Germinal center (tissue), 1 donor: ENCODE data around the gene HOXA7.

Experiments used
- DNase-seq: peaks from one replicate; pipeline ENCODE4 v3.0.0; 2012; ENCODE audit warnings: mixed read lengths, low spot score

The HOXA7 gene

DNA sequence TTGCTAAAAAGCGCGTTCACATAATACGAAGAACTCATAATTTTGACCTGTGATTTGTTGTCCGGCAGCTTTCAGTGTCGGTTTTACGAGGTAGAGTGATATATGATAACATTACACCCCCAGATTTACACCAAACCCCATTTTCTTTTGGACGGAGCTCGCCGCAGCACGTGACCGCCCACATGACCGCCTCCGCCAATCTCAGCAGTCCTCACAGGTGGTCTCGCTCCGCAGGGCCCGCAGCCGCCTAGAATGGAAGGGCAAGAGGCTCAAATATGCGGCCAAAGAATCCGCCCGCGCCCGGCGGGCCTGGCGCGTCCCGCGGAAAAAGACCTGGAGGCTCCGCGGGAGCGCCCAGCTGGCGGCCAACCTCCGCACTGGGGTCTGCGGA lies at the start of gene HOXA7:
HOXA7 (minus strand) TSS at position 168 of the 391 bp plus-strand sequence; CDS start at position 38, 130 bp downstream.
- DNase-seq = no peak

DNA sequence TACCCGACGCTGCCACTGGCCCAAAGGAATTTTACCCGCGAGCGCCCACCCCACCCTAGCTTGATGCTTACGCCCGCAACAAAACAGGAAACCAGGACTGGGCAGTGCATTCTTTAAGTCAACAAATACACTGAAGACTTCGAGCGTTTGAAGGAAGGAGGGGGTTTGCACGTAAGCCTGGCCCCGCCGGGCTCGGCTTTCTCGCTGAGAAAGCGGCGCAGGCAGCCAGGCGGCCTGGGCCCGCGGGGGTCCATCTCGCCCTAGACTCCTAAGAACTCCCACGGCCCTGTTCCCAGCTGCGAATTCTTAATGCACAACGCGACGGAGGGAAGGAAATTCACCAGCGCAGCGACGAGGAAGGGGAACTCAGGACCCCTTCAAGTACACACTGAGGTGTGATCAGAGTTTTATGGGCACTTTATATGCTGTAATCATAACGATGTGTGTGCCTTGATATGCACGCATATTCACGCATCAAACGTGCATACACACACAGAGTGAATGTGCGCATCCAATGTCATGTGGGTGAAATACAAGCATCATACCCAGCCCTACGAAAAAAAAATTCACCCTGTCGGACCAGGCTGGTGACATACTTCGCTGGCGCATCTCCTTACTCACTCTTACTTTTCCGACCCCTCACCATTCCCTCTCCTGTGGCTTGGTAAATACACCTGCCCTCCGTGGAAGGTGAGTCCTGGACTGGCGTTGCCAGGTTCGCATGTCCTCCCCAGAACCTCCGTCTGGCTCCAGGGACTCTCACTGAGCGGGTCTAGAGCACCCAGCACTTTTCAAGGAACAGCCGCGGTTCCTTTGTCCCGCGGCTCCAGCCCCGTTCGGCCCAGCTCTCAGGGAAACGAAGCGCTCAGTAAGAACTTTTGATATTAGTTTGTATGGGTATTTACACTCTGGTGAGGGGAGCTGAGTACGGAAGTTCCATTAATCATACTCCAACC lies 49.1 kb upstream of the HOXA7 start:
- DNase-seq = no peak

DNA sequence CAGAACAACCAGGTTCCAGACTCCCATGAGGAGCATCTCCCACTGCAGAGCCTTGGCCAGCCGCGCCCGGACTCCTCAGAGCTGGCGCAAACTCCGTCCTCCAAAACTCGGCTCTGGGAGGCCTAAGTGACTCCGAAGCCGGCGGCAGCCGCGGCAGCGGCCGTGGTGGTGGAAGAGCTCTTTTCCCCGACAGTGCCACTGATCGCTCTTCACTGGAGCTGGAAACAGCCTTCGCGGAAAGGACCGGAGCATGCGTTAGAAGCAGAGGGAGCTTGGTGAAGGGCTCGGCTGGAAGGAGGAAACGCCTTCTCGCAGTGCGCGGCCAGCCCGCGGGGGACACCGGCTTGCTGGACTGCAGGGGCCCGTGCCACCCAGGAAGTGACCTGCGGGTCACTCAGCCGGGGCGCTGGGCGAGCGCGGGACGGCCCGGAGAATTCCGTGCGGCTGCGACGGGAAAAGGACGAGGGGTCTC lies 48.4 kb upstream of the HOXA7 start:
- DNase-seq = no peak

DNA sequence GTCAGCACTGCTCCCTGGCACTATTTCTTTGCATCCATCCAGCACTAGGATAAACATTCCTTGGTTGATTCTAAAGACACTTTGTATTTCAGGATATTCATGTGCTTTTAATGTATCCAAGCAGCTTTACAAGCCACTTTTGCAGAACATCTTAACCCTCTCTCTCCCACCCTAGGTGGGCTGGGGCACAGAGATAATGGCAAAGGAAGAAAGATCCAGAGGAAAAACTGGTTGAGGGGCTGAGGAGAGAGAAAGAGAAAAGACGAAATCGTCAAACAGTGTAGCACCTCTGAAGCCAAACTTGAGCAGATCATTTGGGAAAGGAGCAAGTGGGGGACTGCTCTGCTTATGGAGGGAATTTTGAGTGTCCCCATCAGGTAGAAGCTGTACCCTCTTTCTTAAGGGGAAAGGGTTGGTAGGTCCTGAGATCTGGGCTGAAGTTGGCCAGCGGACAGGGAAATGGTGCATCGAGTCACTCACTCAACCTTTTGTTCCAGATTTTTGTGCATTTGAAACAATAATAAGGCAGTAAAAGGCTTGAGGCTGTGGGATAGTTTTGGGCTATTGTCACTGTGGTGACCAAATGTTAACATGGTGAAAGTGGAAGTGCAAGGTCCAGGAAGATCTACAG lies 47.6 kb upstream of the HOXA7 start:
- DNase-seq = no peak

DNA sequence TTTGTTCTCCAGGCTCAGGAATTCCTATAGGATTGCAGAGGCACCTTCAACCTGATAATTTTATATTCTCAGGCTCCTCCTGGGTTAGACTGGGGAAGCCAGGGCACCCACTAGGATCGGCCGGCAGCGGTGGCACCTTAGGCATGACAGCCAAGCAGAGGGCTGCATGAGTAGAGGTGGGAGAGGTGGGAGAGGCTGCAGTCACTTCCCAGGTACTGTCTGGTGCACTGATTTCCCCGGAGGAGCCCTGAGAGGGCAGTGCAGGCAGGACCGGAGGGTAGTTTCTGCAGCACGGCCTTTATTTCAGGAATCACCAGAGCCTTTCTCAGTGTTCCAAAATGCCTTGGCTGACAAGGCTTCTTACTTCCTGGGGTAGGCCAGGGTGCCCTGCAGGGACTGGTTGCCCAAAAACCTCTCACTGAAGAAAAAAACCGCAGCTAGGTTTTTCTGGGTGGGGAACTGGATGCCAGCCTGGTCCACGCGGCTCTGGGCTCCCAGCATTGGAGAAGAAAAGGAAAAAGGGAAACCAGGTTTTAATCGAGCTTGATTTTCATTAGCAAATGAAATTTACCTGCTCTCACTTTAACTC lies 47.0 kb upstream of the HOXA7 start:
- DNase-seq = no peak

DNA sequence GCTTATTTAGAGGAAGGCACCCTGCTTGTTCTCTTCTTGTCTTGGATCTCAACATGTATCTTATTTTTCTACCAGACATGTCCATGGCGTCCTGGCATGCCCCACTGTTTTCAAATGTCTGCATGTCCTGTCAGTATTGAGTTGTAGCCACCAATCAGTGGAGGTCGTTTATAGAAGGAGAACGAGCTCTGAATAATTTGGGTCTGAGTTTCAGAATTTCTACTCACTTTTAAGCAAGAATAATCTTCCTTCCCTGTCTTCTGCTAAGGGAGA lies 46.3 kb upstream of the HOXA7 start:
- no peak for DNase-seq

DNA sequence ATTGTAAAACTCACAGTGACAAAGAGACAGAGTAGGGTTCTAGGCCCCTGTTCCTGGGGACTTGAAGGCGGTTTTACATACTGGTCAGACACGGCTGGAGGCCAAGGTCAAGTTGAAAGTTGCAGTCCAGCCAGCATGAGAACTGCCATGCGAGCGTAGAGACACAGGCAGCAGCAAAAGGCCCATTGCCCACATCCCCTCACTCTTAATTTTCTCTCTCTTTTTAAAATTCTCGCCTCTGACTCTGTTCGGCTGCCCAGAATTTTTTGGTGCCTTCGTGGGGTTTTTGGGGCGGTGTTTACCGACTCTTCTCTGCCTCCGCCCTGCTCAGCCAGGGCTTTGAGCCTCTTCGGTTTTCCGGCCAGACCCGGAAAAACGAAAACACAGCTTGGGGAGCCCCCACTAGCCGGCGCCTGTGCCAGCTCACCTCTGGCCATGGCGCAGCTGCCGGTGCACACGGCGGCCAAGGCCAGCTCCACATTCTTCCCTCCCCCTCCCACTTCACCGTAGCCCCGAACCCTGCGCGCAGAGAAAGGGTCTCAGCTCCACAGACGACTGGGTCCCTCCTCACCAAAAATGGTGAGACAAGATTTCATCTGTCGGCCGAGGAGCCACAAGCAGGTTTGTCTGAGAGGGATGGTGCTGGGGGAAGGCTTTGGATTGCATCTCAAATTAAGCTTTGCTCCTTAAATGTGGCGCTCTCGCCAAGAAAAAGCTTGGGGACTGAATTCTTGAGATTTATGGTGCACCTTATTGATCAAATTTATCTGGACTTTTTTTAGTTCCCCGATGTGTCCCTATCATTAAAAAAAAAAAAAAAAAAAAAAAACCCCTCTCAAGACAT lies 45.8 kb upstream of the HOXA7 start:
- DNase-seq = no peak

DNA sequence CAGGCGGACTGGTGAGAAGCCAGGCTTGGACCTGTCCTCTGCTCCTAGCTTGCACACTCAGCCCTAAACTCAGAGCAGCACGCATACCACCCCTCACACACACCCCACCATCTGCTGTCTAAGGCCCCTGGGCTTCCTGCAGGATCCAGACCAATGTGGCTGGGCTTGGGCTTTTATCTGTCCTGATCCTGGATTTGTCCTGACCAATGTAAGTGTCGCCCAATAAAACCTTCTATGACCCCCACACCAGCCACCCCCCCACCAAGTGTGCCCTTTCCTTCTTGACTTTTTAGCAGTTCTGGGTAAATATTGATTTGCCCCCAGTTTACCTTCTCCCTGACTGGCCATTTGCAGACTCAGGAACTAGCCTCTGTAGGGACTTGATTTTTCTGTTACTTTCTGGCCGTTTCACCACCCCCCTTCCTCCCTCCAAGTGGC lies 45.1 kb upstream of the HOXA7 start:
- DNase-seq = no peak

DNA sequence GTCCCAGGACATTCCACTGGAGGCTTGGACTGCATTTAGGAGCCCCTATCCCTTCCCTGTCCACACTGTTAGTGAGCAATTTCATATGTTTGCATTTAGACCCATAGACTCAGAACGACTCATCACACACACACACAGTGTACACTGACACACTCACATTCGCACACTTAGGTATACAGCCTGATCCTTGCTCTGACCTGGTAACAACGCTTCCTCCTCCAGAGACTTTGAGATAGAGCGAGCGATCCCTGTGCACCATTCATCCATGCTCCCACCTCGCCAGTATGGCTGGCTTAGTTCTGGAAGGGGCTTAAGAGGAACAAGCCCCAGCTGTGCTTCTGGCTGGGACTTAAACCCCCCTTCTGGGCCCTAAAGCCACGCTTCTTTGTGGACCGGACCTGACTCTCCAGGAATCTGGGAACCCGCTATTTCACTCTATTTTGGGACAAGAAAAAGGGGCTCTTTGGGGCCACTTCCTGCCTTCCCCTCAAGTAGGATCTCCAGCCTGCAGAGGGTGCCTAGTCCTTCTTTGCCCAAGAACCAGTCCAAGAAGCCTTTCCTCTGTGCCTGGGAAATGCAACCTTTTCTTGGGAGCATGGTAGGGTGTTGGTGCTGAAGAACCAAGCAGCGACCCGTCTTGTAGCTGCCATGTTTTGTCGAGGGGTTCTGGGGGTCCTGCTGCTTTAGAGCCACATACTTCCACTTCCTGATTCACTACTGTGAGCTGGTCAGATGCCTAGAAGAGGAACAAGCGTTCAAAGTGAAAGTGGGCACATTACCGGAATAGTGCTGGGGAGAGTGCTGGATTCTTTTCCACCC lies 44.5 kb upstream of the HOXA7 start:
- peak; percentile 54 for DNase-seq

DNA sequence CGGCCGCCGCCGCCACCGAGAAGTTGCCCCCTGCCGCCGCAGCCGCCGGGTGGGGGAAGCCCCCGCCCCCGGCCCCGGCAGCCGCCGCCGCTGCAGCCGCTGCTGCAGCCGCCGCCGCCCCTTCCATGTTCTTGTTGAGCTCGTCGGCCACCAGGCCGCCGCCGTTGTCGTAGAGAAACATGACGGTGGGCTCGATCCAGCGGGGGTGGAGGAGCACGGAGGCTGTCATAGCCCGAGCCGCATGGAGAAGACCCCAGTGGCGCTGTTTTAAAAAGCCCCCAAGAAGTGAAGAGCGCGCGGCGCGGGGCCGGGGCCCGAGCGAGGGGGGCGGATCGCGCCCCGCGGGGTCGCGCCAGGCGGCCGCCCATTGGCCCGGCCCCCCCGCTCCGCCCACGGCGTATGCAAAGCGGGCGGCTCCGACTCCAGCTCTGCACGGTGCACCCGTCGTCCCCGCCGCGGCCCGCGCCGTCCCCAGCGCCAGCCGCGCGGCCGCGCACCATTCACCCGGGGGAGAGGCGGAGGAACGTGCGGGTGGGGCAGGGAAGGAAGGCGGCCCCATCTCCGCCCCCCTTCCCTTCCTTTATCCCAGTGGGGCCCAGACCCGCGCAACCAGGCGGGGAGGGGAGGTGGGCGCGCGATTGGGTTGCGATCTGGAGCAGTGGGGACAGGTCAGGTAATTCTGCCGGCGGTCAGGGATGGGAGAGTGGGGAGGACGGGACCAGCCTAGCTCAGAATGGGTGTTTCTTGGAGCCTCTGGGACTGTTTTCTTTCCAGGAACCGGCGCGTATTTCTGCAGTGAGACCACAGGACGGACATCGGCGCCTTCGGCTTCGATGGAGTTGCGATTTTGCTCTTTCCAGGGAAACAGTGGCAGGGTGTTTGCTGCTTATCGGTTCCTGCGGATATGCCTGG lies 43.6 kb upstream of the HOXA7 start, which contains the start of gene HOXA13:
HOXA13 (minus strand) TSS at position 243 of the 912 bp plus-strand sequence; CDS start at position 229, 14 bp downstream.
- peak; percentile 84 for DNase-seq

DNA sequence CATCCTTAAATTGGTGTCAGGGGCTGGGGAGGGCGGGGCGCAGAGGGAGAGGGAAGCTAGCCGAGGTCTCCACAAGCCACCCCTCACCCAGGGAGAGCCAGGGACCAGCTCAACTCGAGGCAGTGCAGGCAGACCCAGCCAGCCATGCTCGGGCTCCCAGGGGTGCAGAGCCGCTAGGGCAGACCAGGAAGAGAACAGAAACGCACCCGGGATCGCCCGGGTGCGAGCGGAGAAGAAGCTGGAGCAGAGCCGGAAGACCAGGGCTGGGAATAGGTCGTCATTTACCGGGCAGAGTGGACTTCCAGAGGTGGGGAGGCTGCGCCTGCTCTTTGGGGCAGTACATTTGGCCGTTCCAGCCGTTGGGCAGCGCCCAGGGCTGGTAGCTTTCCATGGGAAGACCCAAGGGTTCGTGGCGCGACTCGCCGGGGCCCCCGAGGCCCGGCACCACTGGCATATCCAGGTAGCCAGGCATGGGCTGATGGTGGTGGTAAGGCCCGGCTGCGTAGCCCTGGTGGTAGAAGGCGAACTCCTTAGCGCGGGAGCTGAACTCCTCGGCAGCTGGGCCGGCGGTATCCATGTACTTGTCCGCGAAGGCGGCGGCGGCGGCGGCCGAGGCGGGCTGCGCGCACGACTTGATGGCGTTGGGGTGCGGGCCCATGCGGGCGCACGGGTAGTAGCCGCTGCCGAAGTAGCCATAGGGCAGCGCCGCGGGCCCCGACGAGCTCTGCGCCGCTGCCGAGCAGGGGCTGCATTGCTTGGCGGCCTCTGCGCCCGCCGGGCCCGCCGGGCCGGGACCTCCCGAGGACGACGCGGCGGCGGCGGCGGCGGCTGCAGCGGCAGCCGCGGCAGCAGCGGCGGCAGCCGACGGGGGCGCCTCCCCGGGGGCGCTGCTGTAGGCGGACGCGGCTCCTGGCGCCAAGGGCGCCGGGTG lies 42.7 kb upstream of the HOXA7 start:
- no peak for DNase-seq

DNA sequence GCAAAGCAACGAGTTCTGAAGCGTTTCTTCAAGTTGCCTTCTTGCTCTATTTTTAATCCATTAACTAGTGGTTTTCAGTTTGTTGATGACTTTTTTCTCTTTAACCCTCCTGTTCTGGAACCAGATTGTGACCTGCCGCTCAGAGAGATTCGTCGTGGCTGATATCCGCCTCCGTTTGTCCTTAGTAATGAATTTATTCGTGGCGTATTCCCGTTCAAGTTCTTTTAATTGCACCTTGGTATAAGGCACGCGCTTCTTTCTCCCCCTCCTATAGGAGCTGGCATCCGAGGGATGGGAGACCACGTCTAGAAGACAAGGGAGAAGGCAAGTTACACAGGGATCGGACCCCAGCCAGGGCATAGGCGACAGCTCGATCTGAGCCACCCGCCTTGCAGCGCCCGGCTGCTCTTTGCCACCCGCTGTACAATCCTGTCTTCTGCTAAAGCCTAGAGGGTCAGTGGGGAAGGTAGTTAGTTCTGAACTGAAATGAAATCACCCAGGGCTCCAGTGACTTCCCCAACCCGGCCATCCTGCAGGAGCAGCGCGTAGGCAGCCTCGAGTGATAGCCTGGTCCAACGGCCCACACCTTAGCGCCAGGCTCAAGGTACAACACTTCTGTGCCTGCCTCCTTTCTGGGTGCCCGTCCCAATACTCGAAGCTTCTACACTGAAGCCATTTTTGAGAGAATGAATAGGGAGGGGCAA lies 41.8 kb upstream of the HOXA7 start:
- no peak for DNase-seq

DNA sequence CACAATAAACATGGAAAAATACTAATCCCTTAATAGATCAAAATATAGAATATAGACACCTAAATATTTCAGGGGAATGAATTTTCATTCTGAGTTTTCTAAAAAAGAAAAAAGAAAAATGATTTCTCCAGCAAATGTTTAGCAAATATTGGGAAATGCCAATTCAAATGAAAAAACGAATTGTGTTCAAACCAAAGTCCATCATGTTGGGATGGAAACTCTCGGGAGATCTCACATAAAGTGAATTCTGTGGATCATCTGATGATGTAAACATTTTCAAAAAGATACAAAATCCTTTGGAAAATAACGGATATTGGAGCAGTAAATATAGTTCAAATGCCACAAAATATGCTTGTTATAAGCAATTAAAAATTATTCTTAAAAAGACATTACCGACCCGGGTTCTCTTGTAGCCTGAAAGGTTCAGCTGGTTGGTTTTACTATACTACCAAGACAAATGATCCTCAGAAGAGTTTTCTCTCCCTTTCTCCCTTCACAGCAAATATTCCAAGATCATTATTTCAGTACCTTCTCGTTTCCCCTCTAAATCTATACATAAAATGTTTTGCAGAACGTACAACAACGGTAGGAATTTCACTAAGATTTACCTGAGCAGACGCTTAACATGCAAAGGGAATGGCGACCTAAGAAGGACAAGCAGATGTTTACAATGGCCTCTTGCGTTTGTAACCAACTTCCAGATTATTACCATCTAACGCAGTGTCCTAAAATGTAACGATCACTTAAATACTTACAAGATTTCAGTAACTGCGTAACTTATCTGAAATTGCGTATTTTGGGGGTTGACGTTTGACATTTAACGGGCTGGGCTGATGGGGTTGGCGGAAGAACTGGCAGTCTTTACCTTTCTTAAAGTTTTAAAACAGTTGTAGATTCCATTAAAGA lies 40.9 kb upstream of the HOXA7 start:
- no peak for DNase-seq

DNA sequence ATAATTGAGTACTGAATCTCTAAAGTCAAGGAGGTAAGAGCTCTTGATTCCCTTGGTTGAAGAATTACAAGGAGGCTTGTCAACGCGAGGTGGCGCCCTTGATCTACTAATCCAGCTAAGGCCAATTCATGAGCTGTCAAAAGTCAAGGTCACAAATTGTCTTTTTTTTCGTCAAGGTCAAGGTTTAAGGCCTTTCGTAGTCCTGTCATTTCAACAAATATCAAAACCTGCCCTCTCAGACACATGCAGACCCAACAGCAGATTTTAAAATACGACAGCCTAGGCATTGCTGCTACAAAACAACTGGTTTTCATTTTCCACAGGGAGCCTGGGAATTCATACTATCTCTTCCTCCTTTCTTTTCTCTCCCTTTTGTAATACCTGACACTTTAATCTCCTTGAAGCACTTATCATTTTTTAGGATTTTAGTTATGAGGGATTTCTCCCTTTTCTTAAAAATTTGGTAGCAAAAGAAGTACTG lies 39.9 kb upstream of the HOXA7 start:
- DNase-seq = peak; percentile 67

DNA sequence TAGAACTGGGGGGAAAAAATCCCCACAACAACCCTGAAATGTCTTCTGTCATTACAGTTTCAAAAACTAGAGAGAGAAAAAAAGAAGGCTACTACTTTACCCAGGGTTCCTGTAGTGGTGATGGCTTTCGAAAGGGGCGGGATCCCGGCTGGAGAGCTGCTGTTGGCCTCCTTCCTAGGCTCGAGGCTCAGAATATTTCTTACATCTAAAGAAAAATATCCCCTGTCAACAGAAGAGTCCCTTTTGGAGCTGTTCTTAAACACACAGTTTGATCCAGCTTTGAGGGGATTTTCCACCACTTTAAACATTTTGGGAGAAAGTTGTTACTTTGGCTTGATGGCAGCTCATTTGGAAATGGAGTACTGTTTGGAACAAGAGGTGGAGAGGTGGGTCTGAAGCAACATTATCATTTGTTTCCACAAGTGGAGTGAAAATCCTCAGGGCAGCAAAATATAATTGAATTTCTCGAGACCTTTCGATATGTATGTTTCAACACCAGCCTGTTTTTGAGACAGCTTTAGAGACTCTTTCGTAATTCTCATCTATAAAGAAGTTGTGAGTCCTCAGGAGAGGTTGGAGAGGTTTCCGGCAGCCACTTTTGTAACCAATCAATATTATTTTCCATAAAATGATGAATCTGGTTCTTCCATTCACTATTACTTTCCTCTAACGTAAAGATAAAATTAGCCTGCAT lies 38.4 kb upstream of the HOXA7 start:
- no peak for DNase-seq

DNA sequence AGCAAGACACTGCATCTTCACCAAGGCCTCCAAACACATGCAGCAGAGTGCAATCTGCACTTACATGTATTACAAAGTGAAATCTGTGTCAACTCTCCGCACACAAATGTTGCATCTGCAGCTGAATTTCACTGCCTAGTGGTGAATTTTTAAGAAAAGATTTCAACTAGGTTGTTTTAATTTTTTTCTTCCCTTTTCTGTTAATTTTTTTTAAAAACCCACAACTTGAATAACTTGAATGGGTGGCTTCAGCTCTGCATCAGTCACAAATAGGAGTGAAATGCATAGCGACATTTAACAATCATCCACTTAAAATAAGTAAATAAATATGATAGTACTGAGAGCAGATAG lies 37.5 kb upstream of the HOXA7 start:
- DNase-seq = no peak
